Measurements from ENCODE around the gene MICAL2. TPM values are rescaled to one million over a fixed set of nuclear protein-coding genes. Genes with fewer than 3 reads are reported as not detected.

Gene MICAL2
- total and polyA plus RNA-seq, 2 of the 13 experiments (the other 11 are each of a cell fraction or from before 2014, with no cell fraction given) = 0.78 to 1.1 TPM

- H3K4me1 ChIP-seq (ENCODE audit: insufficient read depth, low read length) = peaks cover 29% of the 10 kb centered on the region
- H2AFZ ChIP-seq (ENCODE audit: low read length) = no peak overlapping the region
- intact Hi-C loops (cut with micrococcal nuclease; ENCODE audit: unreplicated experiment) = loop anchor here (10.0 kb wide), 1 partner anchor 72 kb away; no protein-coding TSS in a partner anchor
- no peak for TF ChIP-seq PAWR (CRISPR knock-in tag; IDR thresholded peaks at IDR 0.05; ENCODE audit: borderline replicate concordance)
- no peak for TF ChIP-seq USF2 (IDR thresholded peaks at IDR 0.05; ENCODE audit: low read depth, low read length)
- no peak for TF ChIP-seq USF2 (CRISPR knock-in tag; IDR thresholded peaks at IDR 0.05; ENCODE audit: borderline replicate concordance)
- TF ChIP-seq ZNF510 (CRISPR knock-in tag; IDR thresholded peaks at IDR 0.05; ENCODE audit: low read depth) = no peak
- no peak for TF ChIP-seq POLR2AphosphoS2 (IDR thresholded peaks at IDR 0.05; ENCODE audit: low read depth, low read length)
- TF ChIP-seq ZBTB1 (CRISPR knock-in tag; IDR thresholded peaks at IDR 0.05; ENCODE audit: borderline replicate concordance) = no peak
- TF ChIP-seq ZNF629 (CRISPR knock-in tag; conservative IDR thresholded peaks at IDR 0.05) = peak; percentile 28; the same call in 1 of the 2 replicates
- TF ChIP-seq TRIM24 (CRISPR knock-in tag; IDR thresholded peaks at IDR 0.05) = no peak
- TF ChIP-seq PPARG (CRISPR knock-in tag; conservative IDR thresholded peaks at IDR 0.05) = no peak
- no peaks in the 10 kb centered on the region for H3K79me2 ChIP-seq (ENCODE audit: insufficient read depth, low read length)
- 100% methylated on average over 1 of the region's 1 CpG for WGBS (ENCODE audit: low lambda C conversion rate)
- DNase-seq (ENCODE audit: low spot score) = no peak
- POLR2A ChIA-PET = no interaction called here
- CTCF ChIA-PET (ENCODE audit: low intra/inter-chr PET ratio, low total read pairs) = no interaction called here
- no peak for ATAC-seq
- no peak for FAIRE-seq
- no peaks in the 10 kb centered on the region for H3K36me3 ChIP-seq (replicated peaks in 1 of 2; ENCODE audit: control insufficient read depth in 1 of 2, insufficient read depth in 2 of 2, low read length in 2 of 2)
- H4K20me1 ChIP-seq (ENCODE audit: insufficient read depth, low read length) = no peaks in the 10 kb centered on the region
- no peak overlapping the region for H3K27ac ChIP-seq (ENCODE audit: extremely low read length, insufficient read depth, low read length)
- H3K27me3 ChIP-seq (ENCODE audit: control insufficient read depth in 1 of 2, insufficient read depth in 2 of 2, low read length in 2 of 2) = no peaks in the 10 kb centered on the region
- no TSS peak for BruUV-seq (replicated peaks)
- H3K4me2 ChIP-seq (ENCODE audit: low read depth, low read length) = no peak overlapping the region
- H3K9me3 ChIP-seq (ENCODE audit: low read length) = no peaks in the 10 kb centered on the region
- H3K4me3 ChIP-seq (replicated peaks in 1 of 3; ENCODE audit: insufficient read depth in 1 of 3, low read depth in 2 of 3, low read length in 3 of 3) = no peak overlapping the region
- H3K9ac ChIP-seq (ENCODE audit: insufficient read depth, low read depth, low read length) = no peak overlapping the region
- in situ Hi-C loops (cut with HindIII; ENCODE audit: extremely low pct_ligation_motif_present, low pct_unique_long_range_greater_than_20kb) = no loop called here
Observed at GRCh38 chr11:12162652-12163051, 52.3 kb downstream of the MICAL2 start.
